HG02798 (cell line): ENCODE data around the gene ANKRD17.
A peak's percentile ranks its signal among the peaks of the same experiment; 100 is the strongest.

ENCODE experiments used
- ATAC-seq: cut with Tn5 transposase; IDR thresholded peaks from one replicate; pipeline ENCODE4 v1.9.1; 2021; ENCODE audit warnings: mild to moderate bottlenecking; ENCODE audit not compliant: unreplicated experiment, poor library complexity

Gene ANKRD17

GRCh38 chr4:73066445-73066844 is 192.2 kb downstream of the ANKRD17 start:
- ATAC-seq = no peak

GRCh38 chr4:73064536-73064935 is 194.1 kb downstream of the ANKRD17 start:
- ATAC-seq = no peak

- ATAC-seq = peak; percentile 89
Measured at GRCh38 chr4:73055241-73055897, 203.2 kb downstream of the ANKRD17 start.

- ATAC-seq = no peak
Measured at GRCh38 chr4:73053974-73054480, 204.6 kb downstream of the ANKRD17 start.

GRCh38 chr4:73053076-73053475 is 205.5 kb downstream of the ANKRD17 start:
- ATAC-seq = no peak

GRCh38 chr4:73051625-73052024 is 207.0 kb downstream of the ANKRD17 start:
- no peak for ATAC-seq

- ATAC-seq = no peak
Measured at GRCh38 chr4:73045879-73046278, 212.7 kb downstream of the ANKRD17 start.

- ATAC-seq = no peak
Measured at GRCh38 chr4:73037057-73037456, 221.5 kb downstream of the ANKRD17 start.

GRCh38 chr4:73036123-73036522 is 222.5 kb downstream of the ANKRD17 start:
- no peak for ATAC-seq

- no peak for ATAC-seq
Measured at GRCh38 chr4:73034896-73035295, 223.7 kb downstream of the ANKRD17 start.

- no peak for ATAC-seq
Measured at GRCh38 chr4:73028621-73029020, 230.0 kb downstream of the ANKRD17 start.
